Omental fat pad (tissue), 4 donors: Measurements from ENCODE around the gene CARMIL1. TPM values are rescaled to one million over a fixed set of nuclear protein-coding genes. Genes with fewer than 3 reads are reported as not detected.

Experiments
- ATAC-seq: fragments of 150-250 bp; one replicate; pipeline ENCODE4 v1.9.1; 2016; ENCODE audit warnings: mild to moderate bottlenecking, moderate library complexity; ENCODE audit not compliant: low FRiP score
- DNase-seq: peaks from one replicate; pipeline ENCODE4 v3.0.0-alpha.2; 2019; ENCODE audit warnings: low spot score
- CTCF ChIP-seq, 3 donors: fragments of 450-650 bp; IDR thresholded peaks; one replicate each; pipeline ENCODE4 v1.5.1; 2016 to 2017; ENCODE audit warnings: antibody characterized with exemption in 3 of 3, mild to moderate bottlenecking in 3 of 3, moderate library complexity in 2 of 3
- total RNA-seq, 4 donors: library from RNA; depleted of rRNA; stranded (reverse); fragments of >200 nt; gene quantifications; one replicate each; pipeline ENCODE4 v1.1.0, GENCODE V29; 2016

The CARMIL1 gene
- total RNA-seq, 4 donors from 2014 or later = 24.4 to 35.3 (median 29.6) TPM

GRCh38 chr6:25314509-25315175, 35.5 kb downstream of the CARMIL1 start:
- no peak for TF ChIP-seq CTCF (IDR thresholded peaks at IDR 0.05)

DNA sequence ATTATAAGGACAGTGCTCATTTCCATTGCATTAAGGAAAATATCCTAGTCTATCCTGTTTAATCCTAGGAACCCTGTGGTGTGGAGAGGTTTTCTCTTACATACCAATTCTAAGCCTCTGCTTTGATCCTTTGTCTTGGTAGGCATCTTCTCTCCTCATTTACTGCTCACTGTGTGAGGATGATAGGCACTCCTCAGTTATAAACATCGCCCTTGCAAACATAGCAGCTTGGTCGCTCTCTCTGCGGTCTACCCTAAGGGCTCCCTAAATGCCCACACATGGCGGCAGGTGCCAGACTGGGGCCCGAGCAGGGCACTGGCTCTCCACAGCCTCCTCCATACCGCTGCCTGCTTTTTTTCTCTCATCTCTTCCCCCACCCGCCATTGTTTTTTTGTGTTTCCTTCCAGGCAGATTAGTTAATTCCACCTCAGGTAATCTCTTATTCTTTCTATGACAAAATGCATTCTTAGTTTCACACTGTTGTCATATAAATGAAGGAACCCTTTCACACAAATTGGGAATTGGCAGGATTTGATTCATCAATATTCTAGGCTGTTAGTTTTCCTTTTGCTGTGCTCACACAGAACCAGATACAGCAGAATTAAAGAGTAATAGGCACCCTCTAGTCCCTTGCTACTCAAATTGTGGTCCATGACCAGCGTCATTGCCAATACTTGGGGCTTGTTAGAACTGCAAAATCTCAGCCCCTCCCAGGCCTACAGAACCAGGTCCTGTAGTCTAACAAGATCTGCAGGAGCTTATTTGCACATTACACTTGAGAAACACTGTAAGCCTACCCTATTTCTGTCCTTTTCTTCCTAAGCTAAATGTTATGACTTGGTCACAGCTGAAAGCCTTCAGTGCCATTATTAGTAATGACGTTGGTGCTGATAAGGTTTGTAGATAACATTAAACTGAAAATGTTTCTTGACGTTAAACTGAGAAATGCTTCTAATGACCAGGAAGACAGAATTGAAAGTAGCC, 36.3 kb downstream of the CARMIL1 start:
- no peak for DNase-seq
- no peak for ATAC-seq
- TF ChIP-seq CTCF (IDR thresholded peaks at IDR 0.05) = no peak

More at GRCh38 chr6:25314509-25315175, 35.5 kb downstream of the CARMIL1 start:
- ATAC-seq (no peak), DNase-seq (no peak)

DNA sequence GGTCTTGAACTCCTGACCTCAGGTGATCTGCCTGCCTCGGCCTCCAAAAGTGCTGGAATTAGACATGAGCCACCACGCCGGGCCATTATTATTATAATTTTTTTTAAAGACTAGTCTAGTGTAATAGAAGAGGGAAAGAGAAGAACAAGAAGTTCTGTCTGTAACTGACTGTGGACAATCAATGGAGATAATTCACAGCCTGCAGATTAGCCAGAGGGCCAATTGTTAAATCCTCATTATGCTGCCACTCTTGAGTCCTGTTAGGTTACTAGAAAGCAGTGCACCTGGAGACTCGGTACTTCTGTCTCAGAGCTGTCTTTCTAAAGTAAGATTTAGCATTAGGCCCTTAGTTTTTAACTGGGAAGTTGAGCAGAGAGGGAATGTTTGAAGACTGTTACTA, 37.5 kb downstream of the CARMIL1 start:
- ATAC-seq = no peak
- no peak for TF ChIP-seq CTCF (IDR thresholded peaks at IDR 0.05)
- DNase-seq = no peak

- TF ChIP-seq CTCF (IDR thresholded peaks at IDR 0.05) = no peak
- no peak for ATAC-seq
- DNase-seq = no peak
Observed at GRCh38 chr6:25318589-25318988, 39.4 kb downstream of the CARMIL1 start.

DNA sequence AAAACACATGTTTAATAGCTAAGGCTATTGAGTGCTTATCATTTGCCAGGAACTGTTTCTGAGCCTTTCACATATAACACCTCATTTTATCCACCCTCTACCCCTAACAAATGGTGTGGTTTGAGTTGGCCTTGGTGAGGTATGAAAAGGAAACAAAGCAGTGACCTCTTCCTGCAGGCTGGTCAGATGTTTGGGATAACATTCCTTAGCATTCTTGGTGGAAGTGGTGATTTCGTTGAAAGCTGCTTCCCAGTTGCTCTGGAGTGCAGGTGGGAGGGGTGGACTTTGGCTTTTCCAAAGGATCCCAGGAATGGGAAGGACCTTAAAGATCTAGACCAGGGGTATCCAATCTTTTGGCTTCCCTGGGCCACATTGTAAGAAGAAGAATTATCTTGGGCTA, 41.3 kb downstream of the CARMIL1 start:
- TF ChIP-seq CTCF (IDR thresholded peaks at IDR 0.05) = no peak
- DNase-seq (no peak), ATAC-seq (no peak)

DNA sequence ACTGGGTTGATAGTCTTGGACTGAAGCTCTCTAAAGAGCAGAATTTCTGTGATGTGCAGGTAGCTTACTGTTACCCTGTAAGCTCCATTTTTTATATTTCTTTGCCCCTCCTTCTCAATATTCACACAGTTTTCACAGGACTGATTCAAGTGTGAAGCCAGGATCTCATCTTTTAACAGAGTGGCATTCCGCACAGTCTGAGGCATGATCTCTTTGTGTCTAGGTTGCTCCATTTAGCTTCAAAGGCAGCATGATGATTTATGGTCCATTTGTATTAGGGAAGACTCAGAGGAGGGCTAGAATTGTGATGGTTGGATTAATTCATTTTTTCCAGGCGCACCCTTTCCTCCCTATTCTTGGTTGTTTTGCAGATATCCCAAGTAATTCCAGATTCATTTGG, 43.5 kb downstream of the CARMIL1 start:
- no peak for ATAC-seq
- DNase-seq = no peak
- TF ChIP-seq CTCF (IDR thresholded peaks at IDR 0.05) = no peak
